ENCODE data around the gene MRPL36. TPM values are rescaled to one million over a fixed set of nuclear protein-coding genes. Genes with fewer than 3 reads are reported as not detected.

Gene MRPL36
- total RNA-seq, 1 experiment from 2014 or later, result 79.9 TPM

DNA sequence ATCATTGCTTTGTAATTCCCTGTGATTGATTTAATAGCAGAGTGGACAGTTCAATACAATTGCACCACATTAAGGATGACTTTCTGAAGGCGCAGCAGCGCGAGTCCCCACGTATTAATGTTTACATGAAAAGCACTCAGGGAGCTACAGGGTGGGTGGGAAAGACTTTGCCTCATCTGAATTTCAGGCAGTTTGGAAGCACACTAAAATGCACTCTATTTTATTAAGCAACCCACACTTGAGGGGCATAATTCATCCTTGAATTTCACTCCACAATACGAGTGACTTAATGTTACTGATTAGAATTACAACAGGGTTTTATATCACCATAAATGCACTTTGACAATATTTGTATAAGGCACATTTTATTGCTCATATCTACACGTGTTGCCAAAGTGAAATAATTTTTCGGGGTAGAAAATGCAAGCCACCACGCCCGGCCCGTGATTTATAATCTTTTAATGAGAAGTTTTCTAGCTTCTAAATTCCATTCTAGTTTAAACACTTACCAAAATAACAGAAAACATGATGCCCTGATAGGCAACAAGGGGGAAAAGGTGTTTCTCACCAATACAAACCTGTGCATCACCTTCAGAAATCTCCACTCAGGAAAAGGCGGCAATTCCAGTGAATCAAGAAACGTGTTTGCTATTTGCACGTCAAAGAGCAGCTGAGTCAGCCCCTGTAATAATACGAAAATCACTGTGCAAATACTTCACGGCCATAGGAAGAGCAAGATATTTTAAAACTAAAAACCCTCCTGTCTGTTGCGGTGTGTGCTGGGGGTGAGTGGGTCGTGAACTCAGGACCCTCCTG is 42.6 kb upstream of the MRPL36 start:
- in situ Hi-C loops (cut with HindIII; ENCODE audit: low pct_unique_long_range_greater_than_20kb, low sequenced_read_pairs), result no loop called here
- POLR2A ChIA-PET, result no interaction called here
- BruUV-seq (replicated peaks), result no TSS peak
- TF ChIP-seq, protein P1, sequence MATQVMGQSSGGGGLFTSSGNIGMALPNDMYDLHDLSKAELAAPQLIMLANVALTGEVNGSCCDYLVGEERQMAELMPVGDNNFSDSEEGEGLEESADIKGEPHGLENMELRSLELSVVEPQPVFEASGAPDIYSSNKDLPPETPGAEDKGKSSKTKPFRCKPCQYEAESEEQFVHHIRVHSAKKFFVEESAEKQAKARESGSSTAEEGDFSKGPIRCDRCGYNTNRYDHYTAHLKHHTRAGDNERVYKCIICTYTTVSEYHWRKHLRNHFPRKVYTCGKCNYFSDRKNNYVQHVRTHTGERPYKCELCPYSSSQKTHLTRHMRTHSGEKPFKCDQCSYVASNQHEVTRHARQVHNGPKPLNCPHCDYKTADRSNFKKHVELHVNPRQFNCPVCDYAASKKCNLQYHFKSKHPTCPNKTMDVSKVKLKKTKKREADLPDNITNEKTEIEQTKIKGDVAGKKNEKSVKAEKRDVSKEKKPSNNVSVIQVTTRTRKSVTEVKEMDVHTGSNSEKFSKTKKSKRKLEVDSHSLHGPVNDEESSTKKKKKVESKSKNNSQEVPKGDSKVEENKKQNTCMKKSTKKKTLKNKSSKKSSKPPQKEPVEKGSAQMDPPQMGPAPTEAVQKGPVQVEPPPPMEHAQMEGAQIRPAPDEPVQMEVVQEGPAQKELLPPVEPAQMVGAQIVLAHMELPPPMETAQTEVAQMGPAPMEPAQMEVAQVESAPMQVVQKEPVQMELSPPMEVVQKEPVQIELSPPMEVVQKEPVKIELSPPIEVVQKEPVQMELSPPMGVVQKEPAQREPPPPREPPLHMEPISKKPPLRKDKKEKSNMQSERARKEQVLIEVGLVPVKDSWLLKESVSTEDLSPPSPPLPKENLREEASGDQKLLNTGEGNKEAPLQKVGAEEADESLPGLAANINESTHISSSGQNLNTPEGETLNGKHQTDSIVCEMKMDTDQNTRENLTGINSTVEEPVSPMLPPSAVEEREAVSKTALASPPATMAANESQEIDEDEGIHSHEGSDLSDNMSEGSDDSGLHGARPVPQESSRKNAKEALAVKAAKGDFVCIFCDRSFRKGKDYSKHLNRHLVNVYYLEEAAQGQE (IDR thresholded peaks at IDR 0.05; ENCODE audit: insufficient read depth in 1 of 2, low read depth in 2 of 2, low read length in 1 of 2), result no peak
- TF ChIP-seq TCF7L2 (IDR thresholded peaks at IDR 0.05; ENCODE audit: low read depth, low read length) (no peak), SIN3A (IDR thresholded peaks at IDR 0.05; ENCODE audit: borderline replicate concordance, insufficient read depth, low read depth, low read length) (no peak), POLR2AphosphoS5 (IDR thresholded peaks at IDR 0.05; ENCODE audit: low read depth, low read length) (no peak)
- TF ChIP-seq, protein P2, sequence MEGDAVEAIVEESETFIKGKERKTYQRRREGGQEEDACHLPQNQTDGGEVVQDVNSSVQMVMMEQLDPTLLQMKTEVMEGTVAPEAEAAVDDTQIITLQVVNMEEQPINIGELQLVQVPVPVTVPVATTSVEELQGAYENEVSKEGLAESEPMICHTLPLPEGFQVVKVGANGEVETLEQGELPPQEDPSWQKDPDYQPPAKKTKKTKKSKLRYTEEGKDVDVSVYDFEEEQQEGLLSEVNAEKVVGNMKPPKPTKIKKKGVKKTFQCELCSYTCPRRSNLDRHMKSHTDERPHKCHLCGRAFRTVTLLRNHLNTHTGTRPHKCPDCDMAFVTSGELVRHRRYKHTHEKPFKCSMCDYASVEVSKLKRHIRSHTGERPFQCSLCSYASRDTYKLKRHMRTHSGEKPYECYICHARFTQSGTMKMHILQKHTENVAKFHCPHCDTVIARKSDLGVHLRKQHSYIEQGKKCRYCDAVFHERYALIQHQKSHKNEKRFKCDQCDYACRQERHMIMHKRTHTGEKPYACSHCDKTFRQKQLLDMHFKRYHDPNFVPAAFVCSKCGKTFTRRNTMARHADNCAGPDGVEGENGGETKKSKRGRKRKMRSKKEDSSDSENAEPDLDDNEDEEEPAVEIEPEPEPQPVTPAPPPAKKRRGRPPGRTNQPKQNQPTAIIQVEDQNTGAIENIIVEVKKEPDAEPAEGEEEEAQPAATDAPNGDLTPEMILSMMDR (IDR thresholded peaks at IDR 0.05), result no peak
- intact Hi-C loops (cut with micrococcal nuclease; ENCODE audit: unreplicated experiment), result no loop called here
- Histone ChIP-seq H3K36me3 (ENCODE audit: control insufficient read depth, insufficient read depth, low read length) (no peaks in the 10 kb centered on the region), H3K4me1 (ENCODE audit: control insufficient read depth, insufficient read depth, low read length) (no peaks in the 10 kb centered on the region), H3K27me3 (ENCODE audit: control insufficient read depth, insufficient read depth, low read length) (no peaks in the 10 kb centered on the region), H3K4me3 (ENCODE audit: low read depth in 2 of 2, low read length in 2 of 2) (no peak overlapping the region), H3K27ac (ENCODE audit: low read length) (no peak overlapping the region), H3K9me3 (ENCODE audit: control insufficient read depth, insufficient read depth, low read depth, low read length) (no peaks in the 10 kb centered on the region)
- ATAC-seq (no peak), DNase-seq (ENCODE audit: low read depth, low spot score) (no peak)
- CTCF ChIA-PET, result no interaction called here

DNA sequence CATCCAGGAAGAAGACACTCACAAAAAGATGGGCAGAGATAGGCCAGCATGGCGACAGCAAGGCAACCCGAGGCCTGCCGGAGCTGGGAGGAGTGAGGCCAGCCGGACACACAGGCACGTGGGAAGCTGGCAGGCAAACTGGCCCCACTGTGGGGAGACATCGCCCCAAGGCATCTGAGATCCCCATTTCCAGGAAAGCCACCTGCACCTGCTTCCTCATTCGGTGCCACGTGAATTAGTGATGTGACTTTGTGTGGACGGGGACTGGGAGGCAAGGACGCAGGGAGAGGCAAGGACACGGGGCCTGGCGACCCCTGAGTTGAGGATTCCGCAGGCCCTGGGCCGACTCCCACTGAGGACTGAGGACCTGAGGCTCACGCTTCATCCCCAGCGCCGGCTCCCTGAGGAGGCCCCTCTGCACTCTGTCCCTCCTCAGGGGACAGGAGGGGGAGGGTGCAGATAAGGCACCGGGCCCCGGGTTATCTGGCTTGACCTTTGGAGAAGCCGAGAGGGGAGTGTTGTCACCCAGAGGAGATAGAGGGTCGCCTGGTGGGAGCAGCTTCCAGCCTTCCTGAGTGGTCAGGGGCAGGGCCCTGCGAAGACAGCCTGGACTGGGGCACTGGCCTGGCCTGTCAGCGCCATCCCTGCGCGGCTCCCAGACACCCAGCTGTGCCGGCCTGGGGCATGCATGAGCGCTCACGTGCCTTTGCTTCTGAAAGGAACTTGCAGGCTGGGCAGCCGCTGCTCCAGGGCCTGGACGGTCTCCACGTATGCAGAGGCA is 41.3 kb upstream of the MRPL36 start:
- Histone ChIP-seq H3K9me3 (ENCODE audit: control insufficient read depth, insufficient read depth, low read depth, low read length) (no peaks in the 10 kb centered on the region), H3K36me3 (ENCODE audit: control insufficient read depth, insufficient read depth, low read length) (no peaks in the 10 kb centered on the region), H3K4me1 (ENCODE audit: control insufficient read depth, insufficient read depth, low read length) (no peaks in the 10 kb centered on the region), H3K27ac (ENCODE audit: low read length) (no peak overlapping the region), H3K27me3 (ENCODE audit: control insufficient read depth, insufficient read depth, low read length) (no peaks in the 10 kb centered on the region), H3K4me3 (ENCODE audit: low read depth in 2 of 2, low read length in 2 of 2) (no peak overlapping the region)
- ATAC-seq (peak; percentile 56; the same call in 1 of the 2 replicates), DNase-seq (ENCODE audit: low read depth, low spot score) (no peak)
- BruUV-seq (replicated peaks), result no TSS peak
- TF ChIP-seq POLR2AphosphoS5 (IDR thresholded peaks at IDR 0.05; ENCODE audit: low read depth, low read length), result no peak
- TF ChIP-seq SIN3A (IDR thresholded peaks at IDR 0.05; ENCODE audit: borderline replicate concordance, insufficient read depth, low read depth, low read length), result no peak
- TF ChIP-seq, protein P2 (IDR thresholded peaks at IDR 0.05), result no peak
- intact Hi-C loops (cut with micrococcal nuclease; ENCODE audit: unreplicated experiment) (no loop called here), in situ Hi-C loops (cut with HindIII; ENCODE audit: low pct_unique_long_range_greater_than_20kb, low sequenced_read_pairs) (no loop called here)
- POLR2A ChIA-PET, result no interaction called here
- CTCF ChIA-PET, result no interaction called here
